ENCODE data around the gene NEK5.

Gene NEK5

DNA sequence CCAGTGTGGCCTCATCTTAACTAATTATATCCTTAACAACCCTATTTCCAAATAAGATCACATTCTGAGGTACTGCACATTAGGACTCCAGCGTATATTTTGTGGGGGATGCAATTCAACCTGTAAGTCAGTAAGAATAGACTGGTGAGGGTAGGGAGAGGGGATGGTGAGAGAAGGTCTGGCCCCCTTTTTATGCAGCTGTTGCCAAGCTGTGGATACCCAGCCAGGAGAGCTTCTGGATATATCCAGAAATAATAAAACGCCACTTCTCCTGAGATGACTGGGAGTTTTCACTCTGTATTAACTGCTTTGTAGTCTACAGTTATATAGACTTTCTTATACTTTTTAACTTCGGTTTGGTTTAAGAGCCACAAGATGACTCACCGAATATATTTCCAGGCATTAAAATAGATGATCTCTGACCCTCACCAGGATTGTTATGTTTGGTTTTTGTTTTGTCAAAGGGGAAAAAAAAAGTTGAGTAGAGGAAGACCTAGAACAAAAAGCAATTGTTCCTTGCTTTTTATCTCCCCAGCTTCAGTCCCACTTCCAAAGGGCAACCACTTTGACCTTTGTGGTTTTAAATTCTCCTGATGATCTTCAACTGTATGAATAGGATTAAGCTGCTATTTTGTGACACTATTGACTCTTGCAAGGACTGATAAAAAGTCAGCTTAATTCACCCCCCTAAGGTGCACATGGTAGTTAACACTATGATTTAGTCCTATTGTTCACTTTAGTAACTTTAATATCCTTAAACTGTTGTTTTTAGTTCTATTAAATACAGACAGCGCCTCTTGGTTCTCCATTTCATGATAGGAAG lies 33.6 kb upstream of the NEK5 start:
- no peak overlapping the region for H3K27ac ChIP-seq

DNA sequence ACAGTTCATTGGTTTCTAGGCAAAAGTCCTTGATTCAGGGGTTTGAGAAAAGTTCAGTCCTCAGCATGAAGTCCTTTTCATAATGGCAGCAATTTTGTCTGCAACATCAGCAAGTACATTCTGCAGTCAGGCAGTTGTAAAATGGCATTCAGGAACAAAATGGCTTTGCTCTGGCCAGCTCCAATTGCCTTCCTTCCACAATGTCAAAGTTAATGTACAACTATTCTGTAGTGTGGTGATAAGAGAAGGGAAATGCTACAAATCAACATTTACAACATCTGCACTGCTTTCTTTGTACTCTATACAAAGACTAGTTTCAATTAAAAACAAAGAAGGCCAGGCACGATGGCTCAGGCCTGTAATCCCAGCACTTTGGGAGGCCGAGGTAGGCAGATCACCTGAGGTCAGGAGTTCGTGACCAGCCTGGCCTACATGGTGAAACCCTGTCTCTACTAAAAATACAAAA lies 32.3 kb upstream of the NEK5 start:
- DNase-seq (ENCODE audit: low read depth, low spot score), result no peak
- no peaks in the 10 kb centered on the region for H3K9me3 ChIP-seq (ENCODE audit: low read depth, low read length)
- H3K27ac ChIP-seq, result no peak overlapping the region
- H3K36me3 ChIP-seq (ENCODE audit: insufficient read depth, low read length), result peaks cover 3% of the 10 kb centered on the region; the same call in 1 of the 2 replicates
- H3K4me3 ChIP-seq, result no peak overlapping the region
- TF ChIP-seq FOXP2 (optimal IDR thresholded peaks at IDR 0.05; ENCODE audit: control extremely low read depth, extremely low read length, insufficient read depth) (no peak), POLR2AphosphoS5 (IDR thresholded peaks at IDR 0.05; ENCODE audit: borderline replicate concordance, low read depth, low read length) (no peak), EZH2 (IDR thresholded peaks at IDR 0.05) (no peak)
- no peak overlapping the region for H3K9ac ChIP-seq (ENCODE audit: insufficient read length)

More for the DNA sequence above, 33.6 kb upstream of the NEK5 start:
- DNase-seq (ENCODE audit: low read depth, low spot score), result no peak
- Histone ChIP-seq H3K4me3 (no peak overlapping the region), H3K36me3 (ENCODE audit: insufficient read depth, low read length) (peaks cover 3% of the 10 kb centered on the region), H3K9me3 (ENCODE audit: low read depth, low read length) (no peaks in the 10 kb centered on the region), H3K9ac (ENCODE audit: insufficient read length) (no peak overlapping the region)
- TF ChIP-seq POLR2AphosphoS5 (IDR thresholded peaks at IDR 0.05; ENCODE audit: borderline replicate concordance, low read depth, low read length) (no peak), EZH2 (IDR thresholded peaks at IDR 0.05) (no peak), FOXP2 (optimal IDR thresholded peaks at IDR 0.05; ENCODE audit: control extremely low read depth, extremely low read length, insufficient read depth) (no peak)

DNA sequence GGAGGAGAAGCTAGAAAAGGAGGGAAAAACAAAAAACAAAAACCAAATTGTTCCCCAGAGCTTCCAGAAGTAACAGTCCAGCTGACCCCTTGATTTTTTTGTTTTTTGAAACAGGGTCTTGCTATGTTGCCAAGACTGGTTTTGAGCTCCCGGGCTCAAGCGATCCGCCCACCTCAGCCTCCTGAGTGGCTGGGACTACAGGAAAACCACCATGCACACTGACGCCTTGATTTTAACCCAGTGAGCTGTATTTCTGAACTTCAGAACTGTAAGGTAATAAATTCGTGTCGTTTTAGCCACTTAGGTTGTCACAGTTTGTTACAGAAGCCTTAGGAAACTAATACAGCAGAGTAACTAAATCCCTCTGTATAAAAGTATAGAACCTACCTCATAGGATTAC lies 31.6 kb upstream of the NEK5 start:
- Histone ChIP-seq H3K9ac (ENCODE audit: insufficient read length) (no peak overlapping the region), H3K9me3 (ENCODE audit: low read depth, low read length) (no peaks in the 10 kb centered on the region), H3K36me3 (ENCODE audit: insufficient read depth, low read length) (peaks cover 3% of the 10 kb centered on the region; the same call in 1 of the 2 replicates), H3K4me3 (no peak overlapping the region), H3K27ac (no peak overlapping the region)
- no peak for TF ChIP-seq POLR2AphosphoS5 (IDR thresholded peaks at IDR 0.05; ENCODE audit: borderline replicate concordance, low read depth, low read length)
- no peak for TF ChIP-seq EZH2 (IDR thresholded peaks at IDR 0.05)
- TF ChIP-seq FOXP2 (optimal IDR thresholded peaks at IDR 0.05; ENCODE audit: control extremely low read depth, extremely low read length, insufficient read depth), result no peak
- no peak for DNase-seq (ENCODE audit: low read depth, low spot score)

DNA sequence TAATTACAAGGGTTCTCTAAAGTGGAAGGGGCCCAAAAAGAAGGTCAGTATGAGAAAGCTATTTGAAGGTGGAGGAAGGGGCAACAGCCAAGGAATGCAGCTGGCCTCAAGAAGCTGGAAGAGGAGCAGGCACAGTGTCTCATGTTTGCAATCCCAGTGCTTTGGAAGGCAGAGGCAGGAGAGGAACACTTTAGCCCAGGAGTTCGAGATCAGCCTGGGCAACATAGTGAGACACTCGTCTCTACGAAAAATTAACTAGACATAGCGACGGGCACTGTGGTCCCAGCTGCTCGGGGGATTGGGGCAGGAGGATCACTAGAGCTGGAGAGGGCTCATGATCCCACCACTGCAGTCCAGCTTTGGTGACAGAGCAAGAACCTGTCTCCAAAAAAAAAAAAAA lies 31.2 kb upstream of the NEK5 start:
- TF ChIP-seq POLR2AphosphoS5 (IDR thresholded peaks at IDR 0.05; ENCODE audit: borderline replicate concordance, low read depth, low read length), result no peak
- no peak for TF ChIP-seq FOXP2 (optimal IDR thresholded peaks at IDR 0.05; ENCODE audit: control extremely low read depth, extremely low read length, insufficient read depth)
- TF ChIP-seq EZH2 (IDR thresholded peaks at IDR 0.05), result no peak
- Histone ChIP-seq H3K27ac (no peak overlapping the region), H3K9ac (ENCODE audit: insufficient read length) (no peak overlapping the region), H3K4me3 (peak overlapping the region; percentile 78; the same call in 1 of the 2 replicates), H3K9me3 (ENCODE audit: low read depth, low read length) (no peaks in the 10 kb centered on the region), H3K36me3 (ENCODE audit: insufficient read depth, low read length) (peaks cover 3% of the 10 kb centered on the region; the same call in 1 of the 2 replicates)
- DNase-seq (ENCODE audit: low read depth, low spot score), result no peak

- no peak for TF ChIP-seq FOXP2 (optimal IDR thresholded peaks at IDR 0.05; ENCODE audit: control extremely low read depth, extremely low read length, insufficient read depth)
- TF ChIP-seq POLR2AphosphoS5 (IDR thresholded peaks at IDR 0.05; ENCODE audit: borderline replicate concordance, low read depth, low read length), result peak; percentile 34; the same call in 1 of the 2 replicates
- Histone ChIP-seq H3K27ac (no peak within 1 kb of the TSS), H3K4me3 (peak within 1 kb of the TSS; percentile 78), H3K36me3 (ENCODE audit: insufficient read depth, low read length) (no peaks in the 10 kb centered on the region), H3K9me3 (ENCODE audit: low read depth, low read length) (no peaks in the 10 kb centered on the region), H3K9ac (ENCODE audit: insufficient read length) (peak within 1 kb of the TSS; percentile 66)
- no peak for DNase-seq (ENCODE audit: low read depth, low spot score)
Measured at GRCh38 chr13:52159159-52159982, 30.5 kb upstream of the NEK5 start, which contains the start of gene NEK3. NEK3 (minus strand) TSS chr13:52159597; CDS start chr13:52156191, 3,406 bp downstream.

- TF ChIP-seq FOXP2 (optimal IDR thresholded peaks at IDR 0.05; ENCODE audit: control extremely low read depth, extremely low read length, insufficient read depth) (no peak), POLR2AphosphoS5 (IDR thresholded peaks at IDR 0.05; ENCODE audit: borderline replicate concordance, low read depth, low read length) (no peak), EZH2 (IDR thresholded peaks at IDR 0.05) (no peak)
- DNase-seq (ENCODE audit: low read depth, low spot score), result no peak
- no peak overlapping the region for H3K27ac ChIP-seq
- peak overlapping the region; percentile 66 for H3K9ac ChIP-seq (ENCODE audit: insufficient read length)
- H3K9me3 ChIP-seq (ENCODE audit: low read depth, low read length), result no peaks in the 10 kb centered on the region
- H3K36me3 ChIP-seq (ENCODE audit: insufficient read depth, low read length), result no peaks in the 10 kb centered on the region
- H3K4me3 ChIP-seq, result peak overlapping the region; percentile 78
Measured at GRCh38 chr13:52158629-52159158, 29.8 kb upstream of the NEK5 start.

DNA sequence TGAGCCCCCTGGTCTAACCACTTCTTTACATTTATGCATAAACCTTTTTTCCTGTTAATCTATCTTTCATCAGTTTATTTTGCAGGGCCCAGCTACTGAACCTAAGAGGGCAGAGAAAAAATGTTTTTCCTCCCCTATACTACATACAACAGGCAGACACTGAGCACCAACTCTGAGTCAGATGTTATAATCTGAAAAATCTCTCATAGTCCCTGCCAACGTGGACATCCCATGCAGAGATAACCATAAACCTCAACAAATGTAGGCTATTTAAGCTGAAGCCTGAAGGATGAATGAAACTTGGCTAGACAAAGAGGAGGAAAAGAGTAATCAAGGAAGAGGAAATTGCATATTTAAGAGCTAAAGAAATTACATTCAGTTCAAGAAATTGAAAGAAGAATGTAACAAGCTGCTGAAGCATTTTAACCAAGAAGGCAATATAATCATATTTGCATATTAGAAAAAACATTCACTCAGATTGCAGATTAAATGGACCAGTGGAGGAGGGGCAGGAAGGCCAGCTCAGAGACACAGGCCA lies 27.9 kb upstream of the NEK5 start:
- 0 out of 2 replicates have a peak overlapping the region, but pooled peaks have one; percentile 19 for H3K27ac ChIP-seq
- H3K36me3 ChIP-seq (ENCODE audit: insufficient read depth, low read length), result no peaks in the 10 kb centered on the region
- TF ChIP-seq POLR2AphosphoS5 (IDR thresholded peaks at IDR 0.05; ENCODE audit: borderline replicate concordance, low read depth, low read length) (no peak), FOXP2 (optimal IDR thresholded peaks at IDR 0.05; ENCODE audit: control extremely low read depth, extremely low read length, insufficient read depth) (no peak), EZH2 (IDR thresholded peaks at IDR 0.05) (no peak)
- no peak overlapping the region for H3K9ac ChIP-seq (ENCODE audit: insufficient read length)
- H3K9me3 ChIP-seq (ENCODE audit: low read depth, low read length), result no peaks in the 10 kb centered on the region
- DNase-seq (ENCODE audit: low read depth, low spot score), result peak; percentile 10
- no peak overlapping the region for H3K4me3 ChIP-seq
